Esophagus squamous epithelium (tissue), 5 donors: ENCODE results near the gene MAPK1IP1L. TPM values are rescaled to one million over a fixed set of nuclear protein-coding genes. Genes with fewer than 3 reads are reported as not detected.
"Not testable (repeated sequence)": the region's sequence is repeated elsewhere in the genome, so short reads cannot be mapped to it uniquely, and the experiment has no call there.

Experiments used
- DNase-seq: peaks from one replicate; lab custom pipeline; 2025; lab: John Stamatoyannopoulos, UW
- H3K27ac ChIP-seq, 4 donors: fragments of 200-600 bp; sonication (generic); one replicate each; pipeline ENCODE4 v1.5.1; 2016 to 2019; ENCODE audit warnings: mild to moderate bottlenecking in 1 of 4
- H3K27me3 ChIP-seq, 4 donors: fragments of 200-600 bp; sonication (generic); 1 replicate in 3 of 4; 2 replicates in 1 of 4; pipeline versions ENCODE4 v1.5.1 to v1.6.0; 2017 to 2021; ENCODE audit warnings: antibody characterized with exemption in 1 of 4
- H3K36me3 ChIP-seq, 3 donors: fragments of 200-600 bp; sonication (generic); one replicate each; pipeline ENCODE4 v1.5.1; 2016 to 2019
- H3K4me1 ChIP-seq, 3 donors: fragments of 200-600 bp; sonication (generic); one replicate each; pipeline ENCODE4 v1.5.1; 2017 to 2019
- H3K4me3 ChIP-seq, 4 donors: fragments of 200-600 bp; sonication (generic); 1 replicate in 3 of 4; 2 replicates in 1 of 4; pipeline ENCODE4 v1.5.1; 2016 to 2019; ENCODE audit warnings: mild to moderate bottlenecking in 2 of 4, moderate library complexity in 1 of 4
- H3K9me3 ChIP-seq, 3 donors: fragments of 200-600 bp; sonication (generic); one replicate each; pipeline ENCODE4 v1.5.1; 2016 to 2019
- CTCF ChIP-seq, 6 experiments: fragments of 450-650 bp in 4 of 6; fragments of 200-600 bp in 2 of 6; sonication (generic) in 2 of 6; IDR thresholded peaks; one replicate each; pipeline ENCODE4 v1.5.1; 2016 to 2019; ENCODE audit warnings: antibody characterized with exemption in 6 of 6, mild to moderate bottlenecking in 4 of 6, moderate library complexity in 4 of 6
- POLR2A ChIP-seq, 4 donors: fragments of 450-650 bp; IDR thresholded peaks; one replicate each; pipeline ENCODE4 v1.6.1; 2017; ENCODE audit warnings: antibody characterized with exemption in 4 of 4, mild to moderate bottlenecking in 4 of 4, moderate library complexity in 3 of 4
- WGBS, 2 donors: methylation state at CpG; one replicate each; pipeline ENCODE4 v1.1.5; 2018; 5-methylcytosine and 5-hydroxymethylcytosine counted together
- intact Hi-C: fragments of 100-400 bp; cut with DNase I; formaldehyde crosslinking; loops from one replicate; pipeline ENCODE4 v1.15.0; 2022
- total RNA-seq, 4 donors: library from RNA; depleted of rRNA; stranded (reverse); fragments of >200 nt; gene quantifications; one replicate each; pipeline ENCODE4 v1.1.0, GENCODE V29; 2016
- donor health status: DM: yes; HTN: yes; CAD: no.

Gene MAPK1IP1L
- total RNA-seq, result 10 to 100 TPM; 35.3 to 85.3 (median 50.4) TPM

- Histone ChIP-seq H3K27ac (peak within 1 kb of the TSS; percentile 98 to 100 (median 100)), H3K27me3 (no peaks in the 10 kb centered on the region), H3K4me1 (peaks cover 17 to 49% (median 22%) of the 10 kb centered on the region in 3 donors), H3K36me3 (peaks cover 0 to 22% (median 0%) of the 10 kb centered on the region in 3 donors), H3K9me3 (no peaks in the 10 kb centered on the region), H3K4me3 (peak within 1 kb of the TSS; percentile 81 to 99 (median 94))
- WGBS, 2 donors, result 0 to 2% methylated on average over 12 to 22 of the region's 98 CpGs
- peak; percentile 46 for DNase-seq
- TF ChIP-seq POLR2A (IDR thresholded peaks at IDR 0.05), result peak; percentile 17 to 100 (median 96)
- peak; percentile 99 to 100 (median 100) for TF ChIP-seq CTCF (IDR thresholded peaks at IDR 0.05)
- intact Hi-C loops, result no loop called here
These were observed at the start of gene MAPK1IP1L for GRCh38 chr14:55051423-55052268. TSS of gene MAPK1IP1L (plus strand) at chr14:55051647. CDS start at chr14:55061684, 10,037 bp downstream.

- no peak overlapping the region for H3K27ac ChIP-seq
- no peaks in the 10 kb centered on the region for H3K9me3 ChIP-seq
- no peak for DNase-seq
- peaks cover 0 to 32% (median 0%) of the 10 kb centered on the region in 3 donors for H3K36me3 ChIP-seq
- H3K4me1 ChIP-seq, result no peaks in the 10 kb centered on the region
- TF ChIP-seq CTCF (IDR thresholded peaks at IDR 0.05), result no peak
- TF ChIP-seq POLR2A (IDR thresholded peaks at IDR 0.05), result no peak
- 91 to 95% methylated on average over 3 of the region's 4 CpGs for WGBS, 2 donors
- intact Hi-C loops, result no loop called here
- no peak overlapping the region for H3K4me3 ChIP-seq
- no peaks in the 10 kb centered on the region for H3K27me3 ChIP-seq
These were observed 46.4 kb upstream of the MAPK1IP1L start for GRCh38 chr14:55005071-55005470.

GRCh38 chr14:55015006-55015405 lies 36.4 kb upstream of the MAPK1IP1L start:
- WGBS, 2 donors, result 79 to 87% methylated on average over 2 of the region's 2 CpGs
- Histone ChIP-seq H3K4me1 (no peaks in the 10 kb centered on the region), H3K27me3 (no peaks in the 10 kb centered on the region), H3K9me3 (no peaks in the 10 kb centered on the region), H3K36me3 (peaks cover 0 to 4% (median 0%) of the 10 kb centered on the region in 3 donors), H3K4me3 (no peak overlapping the region), H3K27ac (no peak overlapping the region)
- no peak for TF ChIP-seq POLR2A (IDR thresholded peaks at IDR 0.05)
- no peak for TF ChIP-seq CTCF (IDR thresholded peaks at IDR 0.05)
- intact Hi-C loops, result no loop called here
- no peak for DNase-seq

GRCh38 chr14:55019968-55020554 lies 31.4 kb upstream of the MAPK1IP1L start:
- Histone ChIP-seq H3K4me1 (no peaks in the 10 kb centered on the region), H3K27me3 (no peaks in the 10 kb centered on the region), H3K4me3 (no peak overlapping the region), H3K36me3 (no peaks in the 10 kb centered on the region), H3K27ac (no peak overlapping the region), H3K9me3 (no peaks in the 10 kb centered on the region)
- intact Hi-C loops, result no loop called here
- no peak for TF ChIP-seq CTCF (IDR thresholded peaks at IDR 0.05)
- TF ChIP-seq POLR2A (IDR thresholded peaks at IDR 0.05), result no peak
- WGBS, 2 donors, result 95 to 97% methylated on average over 2 of the region's 2 CpGs
- DNase-seq, result no peak

GRCh38 chr14:55024365-55024764 lies 27.1 kb upstream of the MAPK1IP1L start:
- WGBS, 2 donors, result 92% methylated on average over 3 of the region's 5 CpGs
- intact Hi-C loops, result not testable (repeated sequence)

More at GRCh38 chr14:55024365-55024764, 27.1 kb upstream of the MAPK1IP1L start:
- not testable (repeated sequence) for H3K27ac ChIP-seq, H3K4me3 ChIP-seq, H3K27me3 ChIP-seq, H3K9me3 ChIP-seq, DNase-seq, H3K36me3 ChIP-seq
- peaks cover 3 to 35% (median 24%) of the 10 kb centered on the region in 3 donors for H3K4me1 ChIP-seq
